Esophagus squamous epithelium (tissue), 5 donors: ENCODE results near the gene CSGALNACT2. TPM values are rescaled to one million over a fixed set of nuclear protein-coding genes. Genes with fewer than 3 reads are reported as not detected.

ENCODE experiments used
- DNase-seq: peaks from one replicate; lab custom pipeline; 2025; lab: John Stamatoyannopoulos, UW
- H3K27ac ChIP-seq, 4 donors: fragments of 200-600 bp; sonication (generic); one replicate each; pipeline ENCODE4 v1.5.1; 2016 to 2019; ENCODE audit warnings: mild to moderate bottlenecking in 1 of 4
- H3K27me3 ChIP-seq, 4 donors: fragments of 200-600 bp; sonication (generic); 1 replicate in 3 of 4; 2 replicates in 1 of 4; pipeline versions ENCODE4 v1.5.1 to v1.6.0; 2017 to 2021; ENCODE audit warnings: antibody characterized with exemption in 1 of 4
- H3K36me3 ChIP-seq, 3 donors: fragments of 200-600 bp; sonication (generic); one replicate each; pipeline ENCODE4 v1.5.1; 2016 to 2019
- H3K4me1 ChIP-seq, 3 donors: fragments of 200-600 bp; sonication (generic); one replicate each; pipeline ENCODE4 v1.5.1; 2017 to 2019
- H3K4me3 ChIP-seq, 4 donors: fragments of 200-600 bp; sonication (generic); 1 replicate in 3 of 4; 2 replicates in 1 of 4; pipeline ENCODE4 v1.5.1; 2016 to 2019; ENCODE audit warnings: mild to moderate bottlenecking in 2 of 4, moderate library complexity in 1 of 4
- H3K9me3 ChIP-seq, 3 donors: fragments of 200-600 bp; sonication (generic); one replicate each; pipeline ENCODE4 v1.5.1; 2016 to 2019
- CTCF ChIP-seq, 6 experiments: fragments of 450-650 bp in 4 of 6; fragments of 200-600 bp in 2 of 6; sonication (generic) in 2 of 6; IDR thresholded peaks; one replicate each; pipeline ENCODE4 v1.5.1; 2016 to 2019; ENCODE audit warnings: antibody characterized with exemption in 6 of 6, mild to moderate bottlenecking in 4 of 6, moderate library complexity in 4 of 6
- POLR2A ChIP-seq, 4 donors: fragments of 450-650 bp; IDR thresholded peaks; one replicate each; pipeline ENCODE4 v1.6.1; 2017; ENCODE audit warnings: antibody characterized with exemption in 4 of 4, mild to moderate bottlenecking in 4 of 4, moderate library complexity in 3 of 4
- WGBS, 2 donors: methylation state at CpG; one replicate each; pipeline ENCODE4 v1.1.5; 2018; 5-methylcytosine and 5-hydroxymethylcytosine counted together
- intact Hi-C: fragments of 100-400 bp; cut with DNase I; formaldehyde crosslinking; loops from one replicate; pipeline ENCODE4 v1.15.0; 2022
- total RNA-seq, 4 donors: library from RNA; depleted of rRNA; stranded (reverse); fragments of >200 nt; gene quantifications; one replicate each; pipeline ENCODE4 v1.1.0, GENCODE V29; 2016
- donor health status: DM: yes; HTN: yes; CAD: no.

CSGALNACT2 gene
- total RNA-seq, 4 donors from 2014 or later: 2.8 to 18.5 (median 6.8) TPM

GRCh38 chr10:43166207-43166879, 28.1 kb downstream of the CSGALNACT2 start:
- Histone ChIP-seq H3K4me1 (peaks cover 0 to 12% (median 0%) of the 10 kb centered on the region in 3 donors), H3K27ac (no peak overlapping the region), H3K36me3 (peaks cover 4 to 60% (median 4%) of the 10 kb centered on the region in 3 donors), H3K9me3 (no peaks in the 10 kb centered on the region), H3K27me3 (no peaks in the 10 kb centered on the region), H3K4me3 (no peak overlapping the region)
- 44 to 52% methylated on average over 6 of the region's 6 CpGs for WGBS, 2 donors
- TF ChIP-seq POLR2A (IDR thresholded peaks at IDR 0.05): no peak
- TF ChIP-seq CTCF (IDR thresholded peaks at IDR 0.05): no peak
- intact Hi-C loops: no loop called here
- DNase-seq: no peak

GRCh38 chr10:43166880-43167497, 28.7 kb downstream of the CSGALNACT2 start:
- intact Hi-C loops: no loop called here
- Histone ChIP-seq H3K27me3 (no peaks in the 10 kb centered on the region), H3K9me3 (no peaks in the 10 kb centered on the region), H3K4me1 (peaks cover 0 to 12% (median 0%) of the 10 kb centered on the region in 3 donors), H3K36me3 (peaks cover 4 to 60% (median 4%) of the 10 kb centered on the region in 3 donors), H3K27ac (no peak overlapping the region), H3K4me3 (no peak overlapping the region)
- no peak for DNase-seq
- TF ChIP-seq POLR2A (IDR thresholded peaks at IDR 0.05) (no peak), CTCF (IDR thresholded peaks at IDR 0.05) (no peak)

- no peaks in the 10 kb centered on the region for H3K9me3 ChIP-seq
- no peak overlapping the region for H3K4me3 ChIP-seq
- H3K36me3 ChIP-seq: peaks cover 4 to 60% (median 4%) of the 10 kb centered on the region in 3 donors
- H3K4me1 ChIP-seq: peaks cover 0 to 17% (median 0%) of the 10 kb centered on the region in 3 donors
- intact Hi-C loops: no loop called here
- no peak for DNase-seq
- TF ChIP-seq CTCF (IDR thresholded peaks at IDR 0.05) (no peak), POLR2A (IDR thresholded peaks at IDR 0.05) (no peak)
- 84 to 94% methylated on average over 2 of the region's 2 CpGs for WGBS, 2 donors
- H3K27ac ChIP-seq: no peak overlapping the region
- H3K27me3 ChIP-seq: no peaks in the 10 kb centered on the region
Measured at GRCh38 chr10:43167498-43167889, 29.2 kb downstream of the CSGALNACT2 start.

- 68 to 74% methylated on average over 2 of the region's 2 CpGs for WGBS, 2 donors
- no peaks in the 10 kb centered on the region for H3K9me3 ChIP-seq
- no peaks in the 10 kb centered on the region for H3K27me3 ChIP-seq
- TF ChIP-seq POLR2A (IDR thresholded peaks at IDR 0.05) (no peak), CTCF (IDR thresholded peaks at IDR 0.05) (no peak)
- H3K27ac ChIP-seq: no peak overlapping the region
- no peak for DNase-seq
- H3K4me3 ChIP-seq: no peak overlapping the region
- peaks cover 0 to 63% (median 4%) of the 10 kb centered on the region in 3 donors for H3K36me3 ChIP-seq
- intact Hi-C loops: no loop called here
- H3K4me1 ChIP-seq: peaks cover 0 to 22% (median 0%) of the 10 kb centered on the region in 3 donors
Measured at GRCh38 chr10:43170491-43170890, 32.2 kb downstream of the CSGALNACT2 start.

GRCh38 chr10:43172645-43173044, 34.4 kb downstream of the CSGALNACT2 start:
- no peak overlapping the region for H3K27ac ChIP-seq
- WGBS, 2 donors: 72 to 83% methylated on average over 5 of the region's 5 CpGs
- H3K36me3 ChIP-seq: peaks cover 0 to 84% (median 4%) of the 10 kb centered on the region in 3 donors
- no peak for TF ChIP-seq CTCF (IDR thresholded peaks at IDR 0.05)
- TF ChIP-seq POLR2A (IDR thresholded peaks at IDR 0.05): no peak
- intact Hi-C loops: no loop called here
- DNase-seq: no peak
- peaks cover 0 to 13% (median 0%) of the 10 kb centered on the region in 3 donors for H3K4me1 ChIP-seq
- H3K9me3 ChIP-seq: no peaks in the 10 kb centered on the region
- no peak overlapping the region for H3K4me3 ChIP-seq
- no peaks in the 10 kb centered on the region for H3K27me3 ChIP-seq
